ENCODE measurements around the gene OR11A1.

OR11A1 gene, protein sequence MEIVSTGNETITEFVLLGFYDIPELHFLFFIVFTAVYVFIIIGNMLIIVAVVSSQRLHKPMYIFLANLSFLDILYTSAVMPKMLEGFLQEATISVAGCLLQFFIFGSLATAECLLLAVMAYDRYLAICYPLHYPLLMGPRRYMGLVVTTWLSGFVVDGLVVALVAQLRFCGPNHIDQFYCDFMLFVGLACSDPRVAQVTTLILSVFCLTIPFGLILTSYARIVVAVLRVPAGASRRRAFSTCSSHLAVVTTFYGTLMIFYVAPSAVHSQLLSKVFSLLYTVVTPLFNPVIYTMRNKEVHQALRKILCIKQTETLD

DNA sequence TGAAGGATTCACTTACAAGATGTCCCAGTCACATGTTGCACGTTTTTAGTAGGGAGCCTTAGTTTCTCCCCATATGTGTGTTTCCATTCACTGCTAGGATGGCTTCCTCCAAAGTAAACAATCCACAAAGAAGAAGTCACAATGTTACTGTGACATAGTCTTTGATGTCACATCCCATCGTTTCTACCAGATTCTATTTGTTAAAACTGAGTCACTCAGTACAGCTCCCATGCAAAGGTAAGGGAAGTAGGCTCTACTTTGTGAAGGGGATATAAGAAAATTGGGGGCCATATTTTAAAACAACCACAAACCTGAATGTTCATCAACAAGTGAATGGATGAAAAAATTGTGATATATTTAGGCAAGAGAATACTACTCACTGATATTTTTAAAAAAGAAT is at the start of gene OR11A1, which contains the start of gene OR2H1:
TSS of gene OR11A1 (minus strand) at position 101 of the 400 bp plus-strand sequence. CDS start 29,430 bp downstream, outside the sequence.
TSS of gene OR2H1 (plus strand) at position 185 of the 400 bp plus-strand sequence. CDS start 4,615 bp downstream, outside the sequence.
- no peak for ATAC-seq

- no peak for ATAC-seq
Observed at GRCh38 chr6:29506446-29507067, 49.7 kb upstream of the OR11A1 start.

DNA sequence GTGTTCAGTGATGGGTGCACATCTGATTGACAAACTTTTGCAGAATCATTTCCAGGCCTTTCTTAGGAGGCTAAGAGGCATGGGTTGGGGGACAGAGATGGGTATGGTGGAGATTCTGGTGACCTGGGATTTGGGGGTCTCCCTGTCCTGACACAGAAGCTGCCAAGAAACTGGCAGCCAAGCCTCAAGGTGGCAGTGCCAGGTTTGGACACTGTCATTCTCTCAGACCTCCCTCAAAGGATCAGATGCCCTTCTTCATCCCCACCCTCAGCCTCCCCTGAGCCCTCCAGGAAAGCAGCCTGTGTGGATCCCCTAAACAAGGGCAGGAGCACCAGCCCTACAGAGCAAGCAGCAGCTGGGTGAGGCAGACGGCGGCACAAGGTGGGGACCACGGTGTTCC is 48.9 kb upstream of the OR11A1 start:
- no peak for ATAC-seq

DNA sequence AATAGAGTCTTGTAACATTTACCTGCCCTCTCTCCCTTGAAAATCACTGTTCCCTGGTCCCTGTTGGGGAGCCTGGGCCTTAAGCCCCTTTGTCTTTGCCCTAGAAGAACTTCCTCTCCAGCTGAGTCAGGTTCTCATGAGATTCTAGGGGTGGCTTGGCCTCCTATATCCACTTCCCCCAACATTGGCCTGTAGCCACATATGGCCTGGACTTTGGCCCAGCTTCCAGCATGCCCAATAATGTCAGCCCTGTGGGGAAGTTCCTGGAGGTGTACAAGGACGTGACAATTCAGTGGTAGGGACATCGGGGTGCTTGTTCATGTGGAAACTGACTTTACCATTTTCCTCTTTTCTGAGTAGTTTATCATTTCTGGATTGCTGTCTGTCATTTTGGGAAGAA is 48.1 kb upstream of the OR11A1 start:
- no peak for ATAC-seq

DNA sequence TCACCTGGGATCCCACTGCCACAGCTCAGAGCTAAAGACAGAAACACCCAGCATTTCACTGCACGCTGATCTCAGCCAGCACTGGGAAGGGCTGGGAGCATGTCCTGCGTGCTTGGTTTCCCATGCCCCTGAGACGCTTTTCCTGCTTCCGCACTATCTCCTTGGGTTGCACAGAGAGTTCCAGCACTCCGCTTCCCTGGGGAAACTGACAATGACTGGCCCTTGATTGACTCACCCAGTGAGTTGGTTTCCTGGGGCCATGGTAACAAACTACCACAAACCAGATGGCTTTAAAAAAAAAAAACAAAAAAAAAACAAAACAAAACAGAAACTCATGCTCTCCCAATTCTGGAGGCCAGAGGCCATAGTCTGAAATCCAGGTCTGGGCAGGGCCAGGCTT is 45.7 kb upstream of the OR11A1 start:
- no peak for ATAC-seq

GRCh38 chr6:29502181-29502580 is 45.3 kb upstream of the OR11A1 start:
- ATAC-seq, result no peak

DNA sequence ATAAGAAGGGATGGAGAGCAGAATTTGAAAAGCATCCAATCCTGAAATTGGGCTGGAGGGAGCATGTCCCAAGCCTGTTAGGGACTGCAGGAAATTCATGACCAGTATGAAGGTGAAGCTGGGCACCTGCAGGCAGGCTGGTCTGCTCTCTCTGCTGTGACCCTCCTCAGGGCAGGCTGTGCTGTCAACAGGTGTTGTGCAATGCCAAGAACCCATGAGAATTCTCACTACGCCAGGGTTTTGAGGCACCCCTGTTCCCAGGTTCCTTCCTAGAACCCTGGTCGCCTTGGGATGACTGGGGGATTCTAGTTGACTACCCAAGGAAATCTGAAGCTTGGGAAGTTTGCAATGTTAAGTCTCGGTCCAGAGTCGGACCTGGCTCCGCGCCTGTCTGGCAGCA is 44.2 kb upstream of the OR11A1 start:
- no peak for ATAC-seq

GRCh38 chr6:29500594-29500993 is 43.7 kb upstream of the OR11A1 start:
- ATAC-seq, result no peak

DNA sequence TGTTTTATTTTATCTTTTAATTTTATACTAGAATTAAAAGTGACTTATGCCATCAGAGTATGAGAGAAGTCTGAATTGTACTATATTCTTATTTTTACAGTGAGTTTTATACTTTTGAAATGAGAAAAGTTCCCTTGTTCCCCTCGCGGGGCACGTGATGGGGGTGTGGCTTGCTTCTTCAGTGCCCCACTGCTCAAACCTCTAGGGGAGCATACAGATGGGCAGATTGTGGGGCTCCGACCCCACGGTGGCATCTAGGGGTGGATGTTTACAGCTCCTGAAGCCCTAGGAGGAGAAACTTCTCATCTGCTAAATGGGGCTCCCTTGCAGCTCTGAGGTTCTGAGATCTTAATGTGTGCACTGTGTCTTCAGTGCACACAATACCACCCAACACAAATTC is 42.8 kb upstream of the OR11A1 start:
- ATAC-seq, result no peak

DNA sequence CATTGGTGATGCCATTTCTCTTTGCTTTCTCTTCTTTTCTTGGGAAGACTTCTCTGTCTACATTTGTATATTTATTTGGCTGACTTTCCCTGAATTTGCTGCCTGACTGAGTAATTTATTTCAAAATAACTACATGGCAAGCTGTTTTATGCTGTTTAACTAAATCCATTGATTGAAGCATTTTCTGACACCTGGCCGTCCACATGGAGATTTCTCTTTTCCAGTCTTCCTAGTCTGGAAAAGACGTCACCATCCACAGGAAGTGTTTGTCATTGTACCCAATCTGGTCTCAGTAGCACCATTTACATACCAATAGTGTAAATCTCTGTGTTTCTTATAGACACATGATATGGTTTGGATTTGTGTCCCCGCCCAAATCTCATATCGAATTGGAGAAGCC is 40.1 kb upstream of the OR11A1 start:
- no peak for ATAC-seq

GRCh38 chr6:29495571-29495970 is 38.7 kb upstream of the OR11A1 start:
- ATAC-seq, result no peak

DNA sequence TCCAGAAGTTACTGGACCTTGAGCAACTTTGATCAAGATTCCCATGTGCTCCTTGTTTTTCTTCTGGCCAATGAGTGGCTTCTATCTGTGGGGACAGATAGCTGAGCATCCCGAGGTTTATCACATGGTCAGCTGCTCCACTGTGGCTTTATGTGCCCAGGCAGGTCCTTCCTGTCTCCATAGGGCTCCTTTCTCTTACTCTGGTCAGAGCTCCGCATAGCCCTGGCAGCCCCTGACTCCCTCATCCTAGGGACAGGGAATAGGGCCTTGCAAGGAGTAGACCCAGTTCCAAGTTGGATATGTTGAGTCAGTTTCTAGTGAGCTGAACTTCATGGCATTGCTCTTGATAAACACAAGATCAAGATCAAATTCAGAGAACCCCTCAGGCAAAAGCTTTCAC is 37.3 kb upstream of the OR11A1 start:
- ATAC-seq, result no peak

DNA sequence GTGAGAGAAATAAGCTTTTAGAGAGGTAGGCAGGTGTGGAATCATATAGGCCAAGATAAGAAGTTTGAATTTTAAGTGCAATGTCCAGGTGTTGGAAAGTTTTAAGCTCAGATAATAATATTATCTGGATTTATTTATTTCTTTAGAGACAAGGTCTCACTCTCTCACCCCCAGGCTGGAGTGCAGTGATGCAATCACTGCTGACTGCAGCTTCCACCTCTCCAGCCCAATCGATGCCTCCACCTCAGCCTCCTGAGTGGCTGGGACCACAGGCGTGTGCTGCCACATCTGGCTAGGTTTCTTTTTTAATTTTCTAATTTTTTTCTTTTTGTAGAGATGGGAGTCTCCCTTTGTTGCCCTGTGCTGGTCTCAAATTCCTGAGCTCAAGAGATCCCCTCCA is 36.4 kb upstream of the OR11A1 start:
- no peak for ATAC-seq

- no peak for ATAC-seq
Observed at GRCh38 chr6:29491574-29491973, 34.7 kb upstream of the OR11A1 start.

DNA sequence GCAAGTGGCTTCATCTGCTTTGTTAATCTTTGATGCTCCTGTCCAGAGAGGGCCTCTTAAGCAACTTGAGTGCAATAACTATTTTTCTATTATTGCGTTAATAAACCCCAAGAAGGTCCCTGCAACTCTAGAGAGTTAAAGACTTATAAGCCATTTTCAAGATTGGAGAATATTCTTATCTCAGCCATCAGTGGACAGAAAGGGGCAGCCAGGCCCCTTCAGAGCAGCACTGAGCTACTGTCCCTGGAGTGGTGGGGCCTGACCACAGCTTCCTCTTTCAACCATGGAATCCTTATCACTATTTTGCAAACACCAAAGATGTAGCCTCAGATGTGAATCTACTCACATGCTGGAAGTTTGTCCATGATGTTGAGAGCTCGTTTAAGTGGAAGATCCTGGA is 33.7 kb upstream of the OR11A1 start:
- ATAC-seq, result no peak

DNA sequence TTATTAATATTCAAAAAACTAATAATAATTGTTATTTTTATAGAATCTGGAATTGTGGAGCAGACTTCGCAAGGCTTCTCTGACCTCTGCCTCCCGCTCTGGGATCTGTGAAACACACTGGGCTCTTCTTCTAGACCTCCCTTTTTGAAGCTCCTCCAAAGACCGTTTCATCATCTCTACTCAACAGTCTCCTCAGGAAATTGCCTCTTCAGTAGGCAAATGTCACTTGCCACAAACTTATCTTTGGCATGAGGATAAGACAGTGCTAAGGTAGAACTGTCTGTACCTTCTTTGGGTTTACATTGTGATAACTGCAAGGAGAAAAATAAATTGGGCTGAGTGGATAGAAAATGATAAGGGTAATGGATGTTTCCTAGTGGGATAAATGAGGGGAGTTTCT is 33.2 kb upstream of the OR11A1 start:
- no peak for ATAC-seq

DNA sequence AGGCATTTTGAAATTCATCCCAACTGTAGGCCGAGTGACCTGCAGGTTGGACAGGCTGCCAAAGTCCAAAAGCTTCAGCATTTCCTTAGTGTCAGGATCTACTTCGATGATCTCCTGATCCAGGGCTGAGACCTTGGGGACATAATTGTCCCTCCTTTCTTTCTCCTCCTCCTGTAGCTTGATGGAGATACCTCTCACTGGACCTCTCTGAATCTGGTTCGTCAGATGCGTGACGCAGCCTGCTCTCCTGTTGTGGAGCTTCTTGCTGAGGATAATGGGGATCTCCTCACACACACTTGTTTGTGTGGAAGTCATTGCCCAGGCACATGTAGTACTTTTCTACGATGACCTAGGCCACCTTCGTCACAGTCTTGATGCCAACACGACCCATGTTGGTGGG is 32.4 kb upstream of the OR11A1 start:
- ATAC-seq, result no peak

DNA sequence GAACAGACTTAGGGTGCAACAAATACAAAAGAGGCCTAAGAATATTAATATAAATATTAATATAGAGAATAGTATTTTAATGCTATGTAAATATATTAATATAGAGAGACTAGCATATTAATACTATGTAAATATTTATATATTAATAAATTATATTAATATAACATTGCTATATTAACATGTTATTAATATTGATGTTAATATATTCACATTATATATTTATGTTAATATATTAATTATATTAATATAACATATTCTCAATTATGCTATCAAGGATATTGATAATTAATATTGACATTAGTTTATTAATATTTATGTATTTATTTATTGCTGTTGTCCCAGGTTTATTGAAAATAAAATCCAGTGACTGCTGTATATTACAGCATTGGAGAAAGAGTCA is 32.0 kb upstream of the OR11A1 start:
- ATAC-seq, result no peak

DNA sequence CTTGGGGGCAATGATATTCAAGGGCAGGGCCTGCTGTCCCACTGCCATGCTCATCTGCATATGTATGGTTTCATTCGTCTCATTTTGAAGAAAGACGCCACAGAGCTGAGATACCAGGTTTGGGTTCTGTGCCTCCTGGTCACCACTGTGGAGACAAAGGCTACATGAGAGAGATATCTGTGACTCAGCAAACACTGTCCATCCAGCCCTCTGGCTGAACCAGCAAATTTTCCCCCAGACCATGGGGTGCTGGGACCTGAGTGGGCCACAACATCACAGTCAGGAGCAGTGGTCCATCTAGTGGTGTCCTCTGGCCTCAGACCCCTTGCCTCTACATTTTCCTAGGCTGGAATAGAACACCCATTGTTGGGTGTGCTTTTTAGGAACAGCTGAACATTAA is 30.8 kb upstream of the OR11A1 start, which contains the start of gene MAS1L:
TSS of gene MAS1L (minus strand) at position 297 of the 400 bp plus-strand sequence. CDS start at position 243, 54 bp downstream.
- ATAC-seq, result no peak

- ATAC-seq, result no peak
Observed at GRCh38 chr6:29487131-29487530, 30.3 kb upstream of the OR11A1 start.

DNA sequence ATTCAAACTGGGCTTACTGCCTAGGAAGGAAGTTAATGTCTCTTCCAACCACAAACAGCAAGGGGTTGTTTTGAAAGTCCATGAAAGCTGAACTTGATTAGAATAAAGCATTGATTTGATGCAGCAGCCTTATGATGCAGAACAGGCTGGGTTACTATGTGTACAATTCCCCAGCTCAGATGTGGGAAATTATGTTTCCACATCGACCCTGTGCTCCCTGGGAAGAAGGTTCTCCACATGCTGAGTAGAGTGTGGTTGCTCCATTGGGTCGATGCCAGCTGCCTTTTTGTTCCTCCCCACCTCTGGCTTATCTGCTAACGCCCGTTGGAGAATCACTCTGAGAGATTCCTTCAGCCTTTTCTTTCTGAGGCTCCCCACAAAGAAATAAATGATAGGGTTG is 29.7 kb upstream of the OR11A1 start:
- no peak for ATAC-seq

- ATAC-seq, result no peak
Observed at GRCh38 chr6:29483735-29484134, 26.9 kb upstream of the OR11A1 start.

DNA sequence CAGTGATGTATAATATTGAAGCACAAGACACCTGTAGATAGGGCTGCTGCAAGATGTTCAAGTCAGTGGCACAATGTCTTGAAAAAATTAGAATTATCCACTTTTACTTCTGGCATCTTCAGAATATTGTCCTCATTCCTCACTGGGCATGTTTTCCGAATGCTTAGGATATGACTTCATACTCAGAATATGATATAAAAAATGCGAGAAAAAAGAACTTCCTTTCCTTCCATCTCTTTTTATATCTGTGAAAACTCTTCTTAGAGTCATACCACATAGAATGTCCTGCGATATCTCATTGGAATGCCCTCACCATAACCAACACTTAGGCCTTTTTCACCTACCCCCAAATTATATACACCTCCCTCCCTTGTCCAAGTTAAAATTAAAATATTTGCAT is 26.3 kb upstream of the OR11A1 start:
- no peak for ATAC-seq

GRCh38 chr6:29479560-29479959 is 22.7 kb upstream of the OR11A1 start:
- ATAC-seq, result no peak

DNA sequence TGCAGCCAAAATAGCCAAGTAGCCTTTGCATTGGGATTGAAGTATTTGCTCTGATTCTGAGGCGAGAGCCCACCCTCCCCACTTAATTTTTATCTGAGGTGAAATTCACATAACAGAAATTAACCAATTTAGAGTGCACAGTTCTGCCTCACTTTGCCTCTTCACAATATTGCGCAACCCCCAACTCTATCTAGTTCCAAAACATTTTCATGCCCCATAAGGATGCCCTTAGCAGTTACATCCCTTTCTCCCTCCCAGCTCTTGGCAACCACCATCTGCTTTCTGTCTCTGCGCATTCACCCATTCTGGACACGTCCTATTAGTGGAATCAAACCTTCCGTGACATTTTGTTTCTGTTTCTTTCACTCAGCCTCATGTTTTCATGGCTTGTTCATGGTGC is 21.9 kb upstream of the OR11A1 start:
- ATAC-seq, result no peak
